HG03354 (cell line): ENCODE data around the gene OCLN.
"Not testable (repeated sequence)": the region's sequence is repeated elsewhere in the genome, so short reads cannot be mapped to it uniquely, and the experiment has no call there.

Experiments
- ATAC-seq: cut with Tn5 transposase; IDR thresholded peaks from one replicate; pipeline ENCODE4 v1.9.1; 2021; ENCODE audit warnings: mild to moderate bottlenecking; ENCODE audit not compliant: unreplicated experiment, poor library complexity, severe bottlenecking

Gene OCLN

DNA sequence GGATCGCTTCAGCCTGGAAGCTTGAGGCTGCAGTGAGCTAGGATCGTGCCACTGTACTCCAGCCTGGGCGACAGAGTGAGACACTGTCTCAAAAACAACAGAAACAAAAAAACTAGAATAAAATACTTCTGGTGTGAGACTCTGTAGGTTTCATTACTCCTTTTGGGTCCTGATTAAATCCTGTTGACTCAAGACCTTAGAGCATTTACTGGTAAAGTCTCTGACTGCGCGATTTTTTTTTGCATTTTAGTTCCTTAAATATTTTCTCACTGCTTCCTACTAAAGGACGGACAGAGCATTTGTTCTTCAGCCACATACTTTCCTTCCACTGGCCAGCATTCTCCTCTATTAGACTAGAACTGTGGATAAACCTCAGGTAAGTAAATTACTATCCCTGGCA lies 114.2 kb downstream of the OCLN start:
- ATAC-seq, result not testable (repeated sequence)
